A673 (cell line): ENCODE results near the gene NGDN. TPM values are rescaled to one million over a fixed set of nuclear protein-coding genes. Genes with fewer than 3 reads are reported as not detected.

Experiments
- BruUV-seq: library from RNA; stranded (reverse); fragments of 400-500 nt; replicated peaks from 2 replicates; lab custom pipeline; 2021; lab: Mats Ljungman, UMichigan
- CTCF ChIA-PET: fragments of 300-600 bp; sonication (Branson Sonifier 250); formaldehyde crosslinking; loops from one replicate; lab custom pipeline; 2022; ENCODE audit warnings: antibody characterized with exemption; lab: Charles Lee
- POLR2A ChIA-PET: fragments of 300-600 bp; sonication (Branson Sonifier 250); formaldehyde crosslinking; loops from one replicate; lab custom pipeline; 2022; ENCODE audit warnings: antibody characterized with exemption; ENCODE audit not compliant: low non-redundant PET; lab: Charles Lee
- DNase-seq: peaks from one replicate; pipeline ENCODE4 v3.0.0-alpha.2; 2015; ENCODE audit warnings: low spot score
- H3K27ac ChIP-seq: fragments of 200-600 bp; sonication (generic); 2 replicates; pipeline ENCODE4 v1.5.1; 2016; ENCODE audit warnings: mixed run types, low read depth, mild to moderate bottlenecking, mixed read lengths, antibody characterized with exemption, low read length; ENCODE audit not compliant: poor library complexity, severe bottlenecking
- H3K27me3 ChIP-seq: fragments of 200-600 bp; sonication (generic); replicated peaks from 2 replicates; pipeline ENCODE4 v1.6.1; 2017; ENCODE audit warnings: mixed run types, low read depth, mild to moderate bottlenecking, mixed read lengths, antibody characterized with exemption, low read length; ENCODE audit not compliant: insufficient read depth, poor library complexity
- H3K36me3 ChIP-seq: fragments of 200-600 bp; sonication (generic); 2 replicates; pipeline ENCODE4 v1.6.1; 2016; ENCODE audit warnings: mixed run types, mild to moderate bottlenecking, mixed read lengths, antibody characterized with exemption, low read length; ENCODE audit not compliant: insufficient read depth, poor library complexity, severe bottlenecking
- H3K4me1 ChIP-seq: fragments of 200-600 bp; sonication (generic); 2 replicates; pipeline ENCODE4 v1.6.1; 2017; ENCODE audit warnings: mixed run types, mild to moderate bottlenecking, mixed read lengths, antibody characterized with exemption, low read length; ENCODE audit not compliant: insufficient read depth, poor library complexity, severe bottlenecking
- H3K4me3 ChIP-seq: fragments of 200-600 bp; sonication (generic); 2 replicates; pipeline ENCODE4 v1.5.1; 2016; ENCODE audit warnings: low read depth, mixed run types, mild to moderate bottlenecking, mixed read lengths, low read length; ENCODE audit not compliant: poor library complexity, severe bottlenecking
- H3K9me3 ChIP-seq: fragments of 200-600 bp; sonication (generic); 2 replicates; pipeline ENCODE4 v1.6.1; 2016; ENCODE audit warnings: mixed run types, low read depth, mild to moderate bottlenecking, mixed read lengths, antibody characterized with exemption, low read length; ENCODE audit not compliant: poor library complexity, severe bottlenecking
- CTCF ChIP-seq: fragments of 300-800, 200-600 bp; sonication (generic); conservative IDR thresholded peaks from 2 replicates; pipeline ENCODE4 v1.5.1; 2017; ENCODE audit warnings: low read depth, mild to moderate bottlenecking, antibody characterized with exemption, low read length, moderate library complexity, mixed read lengths
- EZH2 ChIP-seq: fragments of 200-600 bp; sonication (generic); IDR thresholded peaks from 2 replicates; pipeline ENCODE4 v1.6.1; 2017; ENCODE audit warnings: borderline replicate concordance, low read depth, mild to moderate bottlenecking, mixed read lengths, antibody characterized with exemption, low read length; ENCODE audit not compliant: poor library complexity, severe bottlenecking
- intact Hi-C: fragments of 100-400 bp; cut with micrococcal nuclease; formaldehyde crosslinking; loops from one replicate; pipeline ENCODE4 v1.10.0; 2022; ENCODE audit not compliant: unreplicated experiment
- total RNA-seq: library from RNA; stranded (reverse); gene quantifications from 2 replicates; pipeline ENCODE4 v1.2.3, GENCODE V29; 2021

Gene NGDN
- total RNA-seq, 1 experiment from 2014 or later, result 71.2 TPM

DNA sequence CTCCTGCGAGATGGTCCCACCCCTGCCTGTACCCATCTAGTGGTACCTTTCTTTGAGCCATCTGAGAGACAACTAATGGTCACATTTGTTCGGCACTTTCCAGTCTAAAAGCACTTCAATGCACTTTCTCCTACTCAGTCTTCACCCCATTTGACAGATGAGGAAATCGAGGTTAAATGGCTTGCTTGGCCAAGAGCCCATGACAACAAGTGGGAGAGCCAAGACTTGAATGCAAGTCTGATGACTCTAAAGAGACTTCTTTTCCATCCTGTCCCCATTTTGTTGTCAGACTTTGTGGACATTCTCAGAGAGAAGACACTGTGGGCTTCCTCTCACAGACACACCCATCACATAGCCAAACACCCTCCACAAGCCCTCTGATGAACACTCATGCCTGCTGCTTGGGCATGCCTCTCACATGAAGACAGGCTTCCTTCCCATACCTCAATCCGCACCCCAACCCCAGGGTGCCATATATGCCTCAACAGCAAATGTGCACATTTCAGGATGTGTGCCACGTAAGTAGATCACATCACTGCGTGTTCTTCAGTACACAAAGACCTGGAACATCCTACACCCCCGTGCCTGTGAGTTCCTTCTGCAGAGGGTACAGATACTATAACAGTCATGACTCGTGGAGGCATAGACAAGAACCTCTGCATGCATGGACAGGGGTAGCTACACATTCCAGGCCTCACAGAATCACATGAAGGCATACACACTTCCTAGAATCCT, 34.8 kb upstream of the NGDN start:
- no TSS peak for BruUV-seq
- ChIA-PET CTCF (no interaction called here), POLR2A (no interaction called here)
- H3K4me3 ChIP-seq, result no peak overlapping the region
- no peaks in the 10 kb centered on the region for H3K9me3 ChIP-seq
- H3K4me1 ChIP-seq, result no peaks in the 10 kb centered on the region
- TF ChIP-seq EZH2 (no peak), CTCF (no peak)
- DNase-seq, result no peak
- H3K36me3 ChIP-seq, result no peaks in the 10 kb centered on the region
- intact Hi-C loops, result no loop called here
- no peaks in the 10 kb centered on the region for H3K27me3 ChIP-seq
- no peak overlapping the region for H3K27ac ChIP-seq

DNA sequence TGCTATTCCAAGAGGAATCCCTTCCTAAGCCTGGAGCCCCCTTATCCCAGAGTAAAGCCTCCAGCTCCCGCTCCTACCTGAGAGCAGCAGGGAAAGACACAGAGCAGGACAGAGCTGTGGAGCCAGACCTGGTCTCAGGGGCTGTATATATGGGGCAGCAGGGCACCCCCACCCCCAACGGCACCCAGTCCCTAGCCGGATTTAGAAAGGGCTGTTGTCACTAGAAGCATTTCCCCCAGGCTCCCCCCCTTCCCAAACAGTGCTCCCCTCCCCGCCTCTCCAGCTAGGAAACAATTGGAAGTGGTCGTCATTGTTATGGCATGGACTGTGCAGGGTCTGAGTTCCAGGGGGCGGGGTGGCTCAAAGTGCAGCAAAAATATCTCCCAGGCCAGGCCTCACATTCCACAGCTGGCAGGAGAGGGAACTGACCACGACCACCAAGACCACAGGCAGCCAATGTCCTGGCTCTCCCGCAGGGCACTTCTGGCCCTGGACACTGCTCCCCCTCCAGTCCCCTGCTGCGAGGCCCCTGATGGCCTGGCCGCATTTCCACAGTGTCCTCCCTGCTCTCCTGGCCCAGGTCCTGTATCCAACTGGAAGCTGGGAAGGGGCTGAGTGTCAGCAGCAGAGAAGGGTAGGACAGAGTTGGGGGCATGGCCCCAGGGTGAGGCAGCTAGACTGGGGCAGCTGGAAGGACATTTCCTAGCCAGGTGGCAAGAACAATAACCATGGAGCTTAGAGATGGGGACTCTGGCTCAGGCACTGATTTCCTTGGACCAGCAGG, 33.8 kb upstream of the NGDN start, which contains the start of gene MYH7:
Gene MYH7 (minus strand): TSS at position 118 of the 784 bp plus-strand sequence. CDS start 1,928 bp downstream, outside the sequence.
- TF ChIP-seq CTCF (no peak), EZH2 (no peak)
- BruUV-seq, result no TSS peak
- Histone ChIP-seq H3K9me3 (no peaks in the 10 kb centered on the region), H3K36me3 (no peaks in the 10 kb centered on the region), H3K4me1 (no peaks in the 10 kb centered on the region), H3K4me3 (no peak within 1 kb of the TSS), H3K27ac (no peak within 1 kb of the TSS), H3K27me3 (no peaks in the 10 kb centered on the region)
- intact Hi-C loops, result no loop called here
- ChIA-PET POLR2A (no interaction called here), CTCF (no interaction called here)
- DNase-seq, result no peak

- no peak for TF ChIP-seq EZH2
- no peak for TF ChIP-seq CTCF
- H3K9me3 ChIP-seq, result no peaks in the 10 kb centered on the region
- H3K27me3 ChIP-seq, result no peaks in the 10 kb centered on the region
- no TSS peak for BruUV-seq
- H3K27ac ChIP-seq, result no peak overlapping the region
- intact Hi-C loops, result no loop called here
- CTCF ChIA-PET, result no interaction called here
- H3K36me3 ChIP-seq, result no peaks in the 10 kb centered on the region
- POLR2A ChIA-PET, result no interaction called here
- no peak overlapping the region for H3K4me3 ChIP-seq
- H3K4me1 ChIP-seq, result no peaks in the 10 kb centered on the region
- DNase-seq, result no peak
Observed at GRCh38 chr14:23436327-23437132, 33.0 kb upstream of the NGDN start.
